NCI-H345 treated with DMSO at 0.1 percent for 48 hours (cell line): ENCODE results near the gene SLC31A1.

Experiments
- DNase-seq: peaks from one replicate; lab custom pipeline; 2025; ENCODE audit not compliant: unreplicated experiment; lab: John Stamatoyannopoulos, UW

The SLC31A1 gene

GRCh38 chr9:113221003-113221799 is at the start of gene SLC31A1, which contains the start of gene FKBP15:
TSS of gene SLC31A1 (plus strand) at chr9:113221544. CDS start at chr9:113256149, 34,605 bp downstream.
TSS of gene FKBP15 (minus strand) at chr9:113221277. CDS start at chr9:113221243, 34 bp downstream.
- DNase-seq, result peak; percentile 97

- DNase-seq, result no peak
Observed at GRCh38 chr9:113173341-113173740, 48.0 kb upstream of the SLC31A1 start.

GRCh38 chr9:113176803-113177202 is 44.5 kb upstream of the SLC31A1 start:
- DNase-seq, result no peak

- DNase-seq, result no peak
Observed at GRCh38 chr9:113177251-113177650, 44.1 kb upstream of the SLC31A1 start.

GRCh38 chr9:113178087-113178486 is 43.3 kb upstream of the SLC31A1 start:
- no peak for DNase-seq

GRCh38 chr9:113179839-113180238 is 41.5 kb upstream of the SLC31A1 start:
- DNase-seq, result no peak

- no peak for DNase-seq
Observed at GRCh38 chr9:113181165-113181564, 40.2 kb upstream of the SLC31A1 start.

- DNase-seq, result no peak
Observed at GRCh38 chr9:113183956-113184488, 37.3 kb upstream of the SLC31A1 start.

- no peak for DNase-seq
Observed at GRCh38 chr9:113184539-113184938, 36.8 kb upstream of the SLC31A1 start.

- no peak for DNase-seq
Observed at GRCh38 chr9:113185271-113185670, 36.1 kb upstream of the SLC31A1 start.

GRCh38 chr9:113186137-113186755 is 35.1 kb upstream of the SLC31A1 start:
- no peak for DNase-seq

- DNase-seq, result no peak
Observed at GRCh38 chr9:113187929-113188595, 33.3 kb upstream of the SLC31A1 start.

GRCh38 chr9:113192455-113192854 is 28.9 kb upstream of the SLC31A1 start:
- DNase-seq, result no peak

- DNase-seq, result no peak
Observed at GRCh38 chr9:113199683-113200329, 21.5 kb upstream of the SLC31A1 start.

GRCh38 chr9:113205432-113205831 is 15.9 kb upstream of the SLC31A1 start:
- no peak for DNase-seq

GRCh38 chr9:113205861-113206260 is 15.5 kb upstream of the SLC31A1 start:
- DNase-seq, result no peak

GRCh38 chr9:113210815-113211214 is 10.5 kb upstream of the SLC31A1 start:
- no peak for DNase-seq

GRCh38 chr9:113215132-113215531 is 6.2 kb upstream of the SLC31A1 start:
- DNase-seq, result no peak

- DNase-seq, result no peak
Observed at GRCh38 chr9:113216406-113216805, 4.9 kb upstream of the SLC31A1 start.

- no peak for DNase-seq
Observed at GRCh38 chr9:113219186-113219936, 2.0 kb upstream of the SLC31A1 start.
